Cardiac fibroblast (primary cell): Measurements from ENCODE around the gene ACOT12.

Source experiments
- DNase-seq, 2 donors: peaks; one replicate each; pipeline versions ENCODE4 v3.0.0 to v3.0.0-alpha.2; 2010; ENCODE audit warnings: low read depth in 2 of 2
- H3K4me3 ChIP-seq, 2 donors: replicated peaks in 1 of 2; 1 replicate in 1 of 2; 2 replicates in 1 of 2; pipeline ENCODE4 v1.5.1; 2011; ENCODE audit warnings: low read depth in 2 of 2, low read length in 2 of 2, mild to moderate bottlenecking in 2 of 2, moderate library complexity in 1 of 2
- CTCF ChIP-seq: IDR thresholded peaks from one replicate; pipeline ENCODE4 v1.5.1; 2011; ENCODE audit warnings: low read depth, mild to moderate bottlenecking, low read length, inconsistent platforms

Gene ACOT12

GRCh38 chr5:81336556-81336955 is 57.4 kb downstream of the ACOT12 start:
- TF ChIP-seq CTCF = no peak
- no peak overlapping the region for H3K4me3 ChIP-seq
- DNase-seq = no peak

- TF ChIP-seq CTCF = no peak
- H3K4me3 ChIP-seq = no peak overlapping the region
- no peak for DNase-seq
Observed at GRCh38 chr5:81335946-81336345, 58.0 kb downstream of the ACOT12 start.

- TF ChIP-seq CTCF = no peak
- peak overlapping the region in 1 of 2 donors; percentile 26 for H3K4me3 ChIP-seq
- peak; percentile 21 to 32 for DNase-seq
Observed at GRCh38 chr5:81334304-81335061, 59.5 kb downstream of the ACOT12 start.

- DNase-seq = peak in 1 of 2 donors; percentile 3
- no peak for TF ChIP-seq CTCF
- H3K4me3 ChIP-seq = no peak overlapping the region
Observed at GRCh38 chr5:81326554-81326953, 67.4 kb downstream of the ACOT12 start.

- no peak overlapping the region for H3K4me3 ChIP-seq
- TF ChIP-seq CTCF = no peak
- DNase-seq = no peak
Observed at GRCh38 chr5:81317536-81317935, 76.4 kb downstream of the ACOT12 start.

GRCh38 chr5:81316571-81316970 is 77.4 kb downstream of the ACOT12 start:
- DNase-seq = no peak
- H3K4me3 ChIP-seq = no peak overlapping the region
- no peak for TF ChIP-seq CTCF

- no peak overlapping the region for H3K4me3 ChIP-seq
- DNase-seq = no peak
- no peak for TF ChIP-seq CTCF
Observed at GRCh38 chr5:81315830-81316229, 78.1 kb downstream of the ACOT12 start.
